K562 (cell line): ENCODE data around the gene NQO2. TPM values are rescaled to one million over a fixed set of nuclear protein-coding genes. Genes with fewer than 3 reads are reported as not detected.
"Not testable (repeated sequence)": the region's sequence is repeated elsewhere in the genome, so short reads cannot be mapped to it uniquely, and the experiment has no call there.

Experiments
- FOXJ2 ChIP-seq: fragments of 200-800 bp; sonication (Bioruptor generic); IDR thresholded peaks from 2 replicates; pipeline ENCODE4 v1.6.1; 2016; ENCODE audit warnings: missing genetic modification characterization, missing compliant biosample characterization
- GTF2E2 ChIP-seq: fragments of 200-800 bp; sonication (Bioruptor generic); IDR thresholded peaks from 2 replicates; pipeline ENCODE4 v1.6.1; 2016; ENCODE audit warnings: missing genetic modification characterization, missing compliant biosample characterization
- NR2C1 ChIP-seq, 2 experiments: fragments of 450-650 bp; IDR thresholded peaks; 2 replicates each; pipeline ENCODE4 v1.6.1; 2017; ENCODE audit warnings: mild to moderate bottlenecking in 2 of 2, antibody characterized with exemption in 1 of 2, inconsistent platforms in 1 of 2, missing compliant biosample characterization in 1 of 2, missing genetic modification characterization in 1 of 2
- SMARCE1 ChIP-seq: fragments of 450-650 bp; IDR thresholded peaks from 2 replicates; pipeline ENCODE4 v1.7.1; 2016; ENCODE audit warnings: mild to moderate bottlenecking
- polyA plus RNA-seq, 8 experiments: library from polyadenylated mRNA; depleted of rRNA in 4 of 8; stranded (reverse) in 5 of 8; unstranded in 3 of 8; fragments of >200 nt; fragmentation: Nextera tagmentation in 2 of 8; fragmentation: Illumina TruSeq in 1 of 8; extraction: Ambion mirVana in 2 of 8; extraction: Trizol in 1 of 8; gene quantifications; 2 replicates each; pipeline versions ENCODE4 v1.2.1 to v1.2.3, GENCODE V29; 2011 to 2014; ENCODE audit warnings: inconsistent platforms in 1 of 8, missing spikeins in 1 of 8
- total RNA-seq, 7 experiments: library from RNA; depleted of rRNA in 6 of 7; stranded (reverse); fragments of >200 nt in 6 of 7; fragmentation: Illumina TruSeq in 2 of 7; extraction: Trizol in 2 of 7; gene quantifications; 2 replicates each; pipeline versions ENCODE4 v1.2.1 to v1.2.3, GENCODE V29; 2011 to 2021; ENCODE audit warnings: low replicate concordance in 1 of 7
- TF ChIP-seq, protein P1 (sequence below): fragments of 250-450 bp; sonication (Bioruptor Pico); IDR thresholded peaks from 2 replicates; pipeline ENCODE4 v1.8.0; 2022; ENCODE audit warnings: moderate library complexity, mild to moderate bottlenecking, inconsistent platforms
- TF ChIP-seq, protein P2 (sequence below): fragments of 250-450 bp; sonication (Bioruptor Pico); IDR thresholded peaks from 2 replicates; pipeline ENCODE4 v1.4.0; 2020; ENCODE audit warnings: mild to moderate bottlenecking, moderate library complexity, borderline replicate concordance
- TF ChIP-seq, protein P3 (sequence below): fragments of 450-650 bp; conservative IDR thresholded peaks from 2 replicates; pipeline ENCODE4 v1.6.1; 2016; ENCODE audit warnings: missing genetic modification characterization, low read depth, mild to moderate bottlenecking, missing compliant biosample characterization, moderate library complexity

NQO2 gene
- total and polyA plus RNA-seq, 9 of the 15 experiments (the other 6 are each of a cell fraction or from before 2014, with no cell fraction given) = 54.6 to 214 (median 116) TPM

- 0 out of 2 replicates have a peak, but pooled peaks have one; percentile 7 for TF ChIP-seq SMARCE1
- 0 out of 2 replicates have a peak, but pooled peaks have one; percentile 44 for TF ChIP-seq FOXJ2
- 0 out of 2 replicates have a peak, but pooled peaks have one; percentile 0 for TF ChIP-seq GTF2E2 (tag)
- TF ChIP-seq, protein P1, sequence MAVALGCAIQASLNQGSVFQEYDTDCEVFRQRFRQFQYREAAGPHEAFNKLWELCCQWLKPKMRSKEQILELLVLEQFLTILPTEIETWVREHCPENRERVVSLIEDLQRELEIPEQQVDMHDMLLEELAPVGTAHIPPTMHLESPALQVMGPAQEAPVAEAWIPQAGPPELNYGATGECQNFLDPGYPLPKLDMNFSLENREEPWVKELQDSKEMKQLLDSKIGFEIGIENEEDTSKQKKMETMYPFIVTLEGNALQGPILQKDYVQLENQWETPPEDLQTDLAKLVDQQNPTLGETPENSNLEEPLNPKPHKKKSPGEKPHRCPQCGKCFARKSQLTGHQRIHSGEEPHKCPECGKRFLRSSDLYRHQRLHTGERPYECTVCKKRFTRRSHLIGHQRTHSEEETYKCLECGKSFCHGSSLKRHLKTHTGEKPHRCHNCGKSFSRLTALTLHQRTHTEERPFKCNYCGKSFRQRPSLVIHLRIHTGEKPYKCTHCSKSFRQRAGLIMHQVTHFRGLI = peak; percentile 45; the same call in 1 of the 2 replicates
- TF ChIP-seq NR2C1 (IDR thresholded peaks at IDR 0.05) = not testable (repeated sequence)
- TF ChIP-seq NR2C1 (tag; IDR thresholded peaks at IDR 0.05) = peak; percentile 75
- TF ChIP-seq, protein P2, sequence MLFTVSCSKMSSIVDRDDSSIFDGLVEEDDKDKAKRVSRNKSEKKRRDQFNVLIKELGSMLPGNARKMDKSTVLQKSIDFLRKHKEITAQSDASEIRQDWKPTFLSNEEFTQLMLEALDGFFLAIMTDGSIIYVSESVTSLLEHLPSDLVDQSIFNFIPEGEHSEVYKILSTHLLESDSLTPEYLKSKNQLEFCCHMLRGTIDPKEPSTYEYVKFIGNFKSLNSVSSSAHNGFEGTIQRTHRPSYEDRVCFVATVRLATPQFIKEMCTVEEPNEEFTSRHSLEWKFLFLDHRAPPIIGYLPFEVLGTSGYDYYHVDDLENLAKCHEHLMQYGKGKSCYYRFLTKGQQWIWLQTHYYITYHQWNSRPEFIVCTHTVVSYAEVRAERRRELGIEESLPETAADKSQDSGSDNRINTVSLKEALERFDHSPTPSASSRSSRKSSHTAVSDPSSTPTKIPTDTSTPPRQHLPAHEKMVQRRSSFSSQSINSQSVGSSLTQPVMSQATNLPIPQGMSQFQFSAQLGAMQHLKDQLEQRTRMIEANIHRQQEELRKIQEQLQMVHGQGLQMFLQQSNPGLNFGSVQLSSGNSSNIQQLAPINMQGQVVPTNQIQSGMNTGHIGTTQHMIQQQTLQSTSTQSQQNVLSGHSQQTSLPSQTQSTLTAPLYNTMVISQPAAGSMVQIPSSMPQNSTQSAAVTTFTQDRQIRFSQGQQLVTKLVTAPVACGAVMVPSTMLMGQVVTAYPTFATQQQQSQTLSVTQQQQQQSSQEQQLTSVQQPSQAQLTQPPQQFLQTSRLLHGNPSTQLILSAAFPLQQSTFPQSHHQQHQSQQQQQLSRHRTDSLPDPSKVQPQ = 0 out of 2 replicates have a peak, but pooled peaks have one; percentile 4
- TF ChIP-seq, protein P3, sequence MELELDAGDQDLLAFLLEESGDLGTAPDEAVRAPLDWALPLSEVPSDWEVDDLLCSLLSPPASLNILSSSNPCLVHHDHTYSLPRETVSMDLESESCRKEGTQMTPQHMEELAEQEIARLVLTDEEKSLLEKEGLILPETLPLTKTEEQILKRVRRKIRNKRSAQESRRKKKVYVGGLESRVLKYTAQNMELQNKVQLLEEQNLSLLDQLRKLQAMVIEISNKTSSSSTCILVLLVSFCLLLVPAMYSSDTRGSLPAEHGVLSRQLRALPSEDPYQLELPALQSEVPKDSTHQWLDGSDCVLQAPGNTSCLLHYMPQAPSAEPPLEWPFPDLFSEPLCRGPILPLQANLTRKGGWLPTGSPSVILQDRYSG (tag) = peak; percentile 77
- TF ChIP-seq, all 486 proteins: peak for 85; not testable (repeated sequence) for 401
These were observed 54.8 kb downstream of the NQO2 start (continued) for GRCh38 chr6:3054229-3055157.
